Sigmoid colon (tissue), 7 donors: Measurements from ENCODE around the gene DCAF5. TPM values are rescaled to one million over a fixed set of nuclear protein-coding genes. Genes with fewer than 3 reads are reported as not detected.
"Not testable (repeated sequence)": the region's sequence is repeated elsewhere in the genome, so short reads cannot be mapped to it uniquely, and the experiment has no call there.

Experiments
- DNase-seq: peaks from one replicate; pipeline ENCODE4 v3.0.0-alpha.2; 2019
- H3K27ac ChIP-seq, 4 donors: fragments of 200-600 bp; sonication (generic); one replicate each; pipeline ENCODE4 v1.5.1; 2016 to 2019; ENCODE audit warnings: mild to moderate bottlenecking in 1 of 4
- H3K27me3 ChIP-seq, 3 donors: fragments of 200-600 bp; sonication (generic); one replicate each; pipeline ENCODE4 v1.5.1; 2019; ENCODE audit warnings: mild to moderate bottlenecking in 1 of 3
- H3K36me3 ChIP-seq, 4 donors: fragments of 200-600 bp; sonication (generic); one replicate each; pipeline ENCODE4 v1.5.1; 2016 to 2019
- H3K4me1 ChIP-seq, 4 donors: fragments of 200-600 bp; sonication (generic); one replicate each; pipeline ENCODE4 v1.5.1; 2017 to 2019
- H3K4me3 ChIP-seq, 4 donors: fragments of 200-600 bp; sonication (generic); one replicate each; pipeline ENCODE4 v1.5.1; 2017 to 2019; ENCODE audit warnings: mild to moderate bottlenecking in 2 of 4, moderate library complexity in 1 of 4
- H3K9me3 ChIP-seq, 4 donors: fragments of 200-600 bp in 3 of 4; sonication (generic) in 3 of 4; one replicate each; pipeline versions ENCODE4 v1.5.1 to v1.6.1; 2013 to 2019
- CTCF ChIP-seq, 4 experiments: fragments of 450-650 bp in 3 of 4; fragments of 200-600 bp in 1 of 4; IDR thresholded peaks; one replicate each; pipeline ENCODE4 v1.5.1; 2016 to 2019; ENCODE audit warnings: antibody characterized with exemption in 4 of 4, mild to moderate bottlenecking in 3 of 4, moderate library complexity in 2 of 4
- EP300 ChIP-seq, 4 donors: sonication (generic); formaldehyde crosslinking; IDR thresholded peaks; one replicate each; pipeline ENCODE4 v1.6.1; 2017; ENCODE audit warnings: antibody characterized with exemption in 4 of 4
- POLR2A ChIP-seq, 2 donors: fragments of 450-650 bp; IDR thresholded peaks; one replicate each; pipeline ENCODE4 v1.6.1; 2016; ENCODE audit warnings: antibody characterized with exemption in 2 of 2, mild to moderate bottlenecking in 2 of 2, moderate library complexity in 2 of 2
- POLR2AphosphoS5 ChIP-seq, 4 donors: sonication (generic); formaldehyde crosslinking; IDR thresholded peaks; one replicate each; pipeline ENCODE4 v1.6.1; 2017; ENCODE audit warnings: antibody characterized with exemption in 4 of 4
- WGBS, 2 donors: extraction: QIAGEN DNeasy Blood & Tissue Kit; methylation state at CpG; one replicate each; pipeline ENCODE4 v1.1.7; 2013; 5-methylcytosine and 5-hydroxymethylcytosine counted together
- intact Hi-C: fragments of 100-400 bp; cut with DNase I; formaldehyde crosslinking; loops from one replicate; pipeline ENCODE4 v1.15.1; 2023
- polyA plus RNA-seq, 3 donors: library from polyadenylated mRNA; stranded (reverse); fragments of 200-250 nt; gene quantifications; one replicate each; pipeline ENCODE4 v1.2.3, GENCODE V29; 2013
- total RNA-seq, 4 donors: library from RNA; depleted of rRNA; stranded (reverse); fragments of >200 nt; gene quantifications; one replicate each; pipeline ENCODE4 v1.1.0, GENCODE V29; 2016
- donor health status: healthy with polysubstance abuse.
- donor health status: Bipolar disorder and iron deficiency.
- donor health status: healthy.

The DCAF5 gene
- total and polyA plus RNA-seq, 7 donors, result 13.2 to 56.8 (median 36.4) TPM

- Histone ChIP-seq H3K4me3 (no peak overlapping the region), H3K27me3 (no peaks in the 10 kb centered on the region), H3K9me3 (no peaks in the 10 kb centered on the region), H3K27ac (no peak overlapping the region), H3K36me3 (no peaks in the 10 kb centered on the region), H3K4me1 (peaks cover 0 to 19% (median 13%) of the 10 kb centered on the region in 4 donors)
- no peak for DNase-seq
- TF ChIP-seq POLR2A (IDR thresholded peaks at IDR 0.05) (no peak), CTCF (IDR thresholded peaks at IDR 0.05) (no peak), POLR2AphosphoS5 (IDR thresholded peaks at IDR 0.05) (no peak), EP300 (IDR thresholded peaks at IDR 0.05) (no peak)
- 78 to 85% methylated on average over 7 of the region's 7 CpGs for WGBS, 2 donors
- intact Hi-C loops, result no loop called here
Measured at GRCh38 chr14:69034612-69035262, 118.2 kb downstream of the DCAF5 start.

GRCh38 chr14:69027242-69027913 is 125.5 kb downstream of the DCAF5 start:
- Histone ChIP-seq H3K4me1 (no peaks in the 10 kb centered on the region), H3K27me3 (no peaks in the 10 kb centered on the region), H3K36me3 (no peaks in the 10 kb centered on the region), H3K9me3 (no peaks in the 10 kb centered on the region), H3K4me3 (no peak overlapping the region), H3K27ac (no peak overlapping the region)
- no peak for TF ChIP-seq CTCF (IDR thresholded peaks at IDR 0.05)
- TF ChIP-seq POLR2A (IDR thresholded peaks at IDR 0.05), result no peak
- no peak for TF ChIP-seq EP300 (IDR thresholded peaks at IDR 0.05)
- TF ChIP-seq POLR2AphosphoS5 (IDR thresholded peaks at IDR 0.05), result no peak
- DNase-seq, result no peak
- 63 to 65% methylated on average over 1 of the region's 1 CpG for WGBS, 2 donors
- intact Hi-C loops, result no loop called here

- 89 to 91% methylated on average over 4 of the region's 4 CpGs for WGBS, 2 donors
- no peaks in the 10 kb centered on the region for H3K27me3 ChIP-seq
- no peak overlapping the region for H3K27ac ChIP-seq
- H3K4me3 ChIP-seq, result no peak overlapping the region
- no peaks in the 10 kb centered on the region for H3K36me3 ChIP-seq
- no peaks in the 10 kb centered on the region for H3K9me3 ChIP-seq
- TF ChIP-seq POLR2AphosphoS5 (IDR thresholded peaks at IDR 0.05) (no peak), EP300 (IDR thresholded peaks at IDR 0.05) (no peak)
- intact Hi-C loops, result no loop called here
- H3K4me1 ChIP-seq, result no peaks in the 10 kb centered on the region
- no peak for DNase-seq
Measured at GRCh38 chr14:69023035-69023434, 129.9 kb downstream of the DCAF5 start.

GRCh38 chr14:69022093-69022492 is 130.8 kb downstream of the DCAF5 start:
- H3K36me3 ChIP-seq, H3K27ac ChIP-seq, H3K4me1 ChIP-seq, H3K27me3 ChIP-seq, DNase-seq, H3K4me3 ChIP-seq, intact Hi-C loops, H3K9me3 ChIP-seq: not testable (repeated sequence)
- 88 to 94% methylated on average over 8 of the region's 8 CpGs for WGBS, 2 donors

- no peaks in the 10 kb centered on the region for H3K9me3 ChIP-seq
- 89 to 93% methylated on average over 4 of the region's 4 CpGs for WGBS, 2 donors
- intact Hi-C loops, result no loop called here
Measured at GRCh38 chr14:69017706-69018105, 135.2 kb downstream of the DCAF5 start.

More at GRCh38 chr14:69017706-69018105, 135.2 kb downstream of the DCAF5 start:
- DNase-seq, result no peak
- TF ChIP-seq POLR2AphosphoS5 (IDR thresholded peaks at IDR 0.05) (no peak), CTCF (IDR thresholded peaks at IDR 0.05) (no peak), POLR2A (IDR thresholded peaks at IDR 0.05) (no peak), EP300 (IDR thresholded peaks at IDR 0.05) (no peak)
- Histone ChIP-seq H3K36me3 (no peaks in the 10 kb centered on the region), H3K27me3 (no peaks in the 10 kb centered on the region), H3K27ac (no peak overlapping the region), H3K4me3 (no peak overlapping the region), H3K4me1 (peaks cover 0 to 10% (median 4%) of the 10 kb centered on the region in 4 donors)
